RPMI8226 (cell line): ENCODE results near the gene CAV1.
A peak's percentile ranks its signal among the peaks of the same experiment; 100 is the strongest.
"Not testable (repeated sequence)": the region's sequence is repeated elsewhere in the genome, so short reads cannot be mapped to it uniquely, and the experiment has no call there.

Experiments
- DNase-seq: peaks from one replicate; pipeline ENCODE4 v3.0.0-alpha.2; 2015

CAV1 gene

GRCh38 chr7:116524609-116525297 lies at the start of gene CAV1:
Gene CAV1 (plus strand): TSS chr7:116525036. CDS start chr7:116525063, 27 bp downstream.
- DNase-seq: peak; percentile 91

GRCh38 chr7:116477625-116478024 lies 47.2 kb upstream of the CAV1 start:
- no peak for DNase-seq

GRCh38 chr7:116478834-116479233 lies 46.0 kb upstream of the CAV1 start:
- no peak for DNase-seq

- no peak for DNase-seq
These were observed 41.4 kb upstream of the CAV1 start for GRCh38 chr7:116483271-116483942.

- not testable (repeated sequence) for DNase-seq
These were observed 40.4 kb upstream of the CAV1 start for GRCh38 chr7:116484389-116484788.

- DNase-seq: no peak
These were observed 36.8 kb upstream of the CAV1 start for GRCh38 chr7:116487907-116488521.

- DNase-seq: no peak
These were observed 34.5 kb upstream of the CAV1 start for GRCh38 chr7:116490351-116490750.

GRCh38 chr7:116491887-116492653 lies 32.8 kb upstream of the CAV1 start:
- DNase-seq: no peak

- no peak for DNase-seq
These were observed 32.2 kb upstream of the CAV1 start for GRCh38 chr7:116492654-116493109.

GRCh38 chr7:116493449-116493848 lies 31.4 kb upstream of the CAV1 start:
- no peak for DNase-seq

GRCh38 chr7:116494472-116494871 lies 30.4 kb upstream of the CAV1 start:
- no peak for DNase-seq

GRCh38 chr7:116495736-116496135 lies 29.1 kb upstream of the CAV1 start:
- no peak for DNase-seq

GRCh38 chr7:116496653-116497052 lies 28.2 kb upstream of the CAV1 start:
- DNase-seq: no peak

- DNase-seq: no peak
These were observed 27.1 kb upstream of the CAV1 start for GRCh38 chr7:116497708-116498107.

GRCh38 chr7:116499168-116500077 lies 25.4 kb upstream of the CAV1 start, which contains the start of gene CAV2:
Gene CAV2 (plus strand): TSS chr7:116499738. CDS start chr7:116499782, 44 bp downstream.
- peak; percentile 61 for DNase-seq

GRCh38 chr7:116500078-116500853 lies 24.6 kb upstream of the CAV1 start:
- DNase-seq: peak; percentile 63

GRCh38 chr7:116501425-116502167 lies 23.2 kb upstream of the CAV1 start:
- peak; percentile 64 for DNase-seq

GRCh38 chr7:116502201-116503096 lies 22.4 kb upstream of the CAV1 start:
- DNase-seq: no peak

GRCh38 chr7:116503835-116504234 lies 21.0 kb upstream of the CAV1 start:
- DNase-seq: no peak
